H1 (cell line): Measurements from ENCODE around the gene CRY1. TPM values are rescaled to one million over a fixed set of nuclear protein-coding genes. Genes with fewer than 3 reads are reported as not detected.
"Not testable (repeated sequence)": the region's sequence is repeated elsewhere in the genome, so short reads cannot be mapped to it uniquely, and the experiment has no call there.

Experiments
- CTCF ChIA-PET: fragments of 300-600 bp; sonication (Branson Sonifier 250); formaldehyde crosslinking; loops from one replicate; lab custom pipeline; 2021; ENCODE audit not compliant: partially characterized antibody; lab: Charles Lee
- POLR2A ChIA-PET: fragments of 300-600 bp; sonication (Branson Sonifier 250); formaldehyde crosslinking; loops from one replicate; lab custom pipeline; 2021; ENCODE audit warnings: inconsistent platforms; ENCODE audit not compliant: partially characterized antibody; lab: Charles Lee
- DNase-seq, 2 experiments: peaks; one replicate each; pipeline versions ENCODE4 v3.0.0 to v3.0.0-alpha.2; 2010 to 2022; ENCODE audit warnings: low spot score in 2 of 2, low read depth in 1 of 2, mixed read lengths in 1 of 2
- FAIRE-seq: peaks from 2 replicates; lab custom pipeline; 2011; peaks lifted over from hg19 to GRCh38; lab: Jason Lieb, UNC
- H2AFZ ChIP-seq: 2 replicates; pipeline ENCODE4 v1.8.1; 2012; ENCODE audit warnings: low read length, inconsistent platforms
- H2AK5ac ChIP-seq: 2 replicates; pipeline ENCODE4 v1.6.1; 2013; ENCODE audit warnings: low read depth, low read length
- H2BK120ac ChIP-seq: replicated peaks from 2 replicates; pipeline ENCODE3; 2013; ENCODE audit warnings: low read depth, low read length, inconsistent platforms
- H2BK12ac ChIP-seq: 2 replicates; pipeline ENCODE4 v1.6.1; 2013; ENCODE audit warnings: low read depth, low read length
- H2BK15ac ChIP-seq: 2 replicates; pipeline ENCODE4 v1.6.1; 2013; ENCODE audit warnings: low read length
- H2BK20ac ChIP-seq: 2 replicates; pipeline ENCODE4 v1.6.1; 2013; ENCODE audit warnings: low read length
- H2BK5ac ChIP-seq: 2 replicates; pipeline ENCODE4 v1.6.1; 2013; ENCODE audit warnings: low read depth, low read length
- H3K14ac ChIP-seq: 2 replicates; pipeline ENCODE4 v1.6.1; 2013; ENCODE audit warnings: inconsistent platforms; ENCODE audit not compliant: insufficient read length
- H3K18ac ChIP-seq: 2 replicates; pipeline ENCODE4 v1.6.1; 2013; ENCODE audit warnings: low read length; ENCODE audit errors: extremely low read depth
- H3K23ac ChIP-seq: 2 replicates; pipeline ENCODE4 v1.6.1; 2013; ENCODE audit warnings: inconsistent platforms; ENCODE audit not compliant: insufficient read length
- H3K23me2 ChIP-seq: 2 replicates; pipeline ENCODE4 v1.6.1; 2013; ENCODE audit warnings: low read depth, low read length
- H3K27ac ChIP-seq: 2 replicates; pipeline ENCODE4 v1.6.1; 2011; ENCODE audit warnings: low read depth, low read length, inconsistent platforms
- H3K27me3 ChIP-seq, 4 experiments: replicated peaks in 1 of 4; 1 replicate in 1 of 4; 2 replicates in 3 of 4; pipeline versions ENCODE4 v1.6.1 to v1.8.1; 2011 to 2013; ENCODE audit warnings: low read length in 3 of 4, mild to moderate bottlenecking in 3 of 4, inconsistent platforms in 2 of 4, mixed read lengths in 2 of 4, moderate library complexity in 1 of 4; ENCODE audit not compliant: control insufficient read depth in 3 of 4, insufficient read depth in 3 of 4; ENCODE audit errors: extremely low read depth in 1 of 4
- H3K36me3 ChIP-seq, 4 experiments: 2 replicates each; pipeline versions ENCODE4 v1.6.1 to v1.8.1; 2011 to 2013; ENCODE audit warnings: mild to moderate bottlenecking in 4 of 4, low read length in 3 of 4, moderate library complexity in 2 of 4, control low read depth in 1 of 4, inconsistent platforms in 1 of 4; ENCODE audit not compliant: insufficient read depth in 4 of 4, control insufficient read depth in 2 of 4
- H3K4ac ChIP-seq: replicated peaks from 2 replicates; pipeline ENCODE3; 2013; ENCODE audit warnings: low read length, low read depth, mixed read lengths, inconsistent platforms; ENCODE audit not compliant: insufficient read length
- H3K4me1 ChIP-seq, 4 experiments: replicated peaks in 1 of 4; 1 replicate in 1 of 4; 2 replicates in 3 of 4; pipeline versions ENCODE4 v1.6.1 to v1.8.1; 2011 to 2013; ENCODE audit warnings: low read length in 3 of 4, inconsistent platforms in 2 of 4, mixed read lengths in 1 of 4; ENCODE audit not compliant: insufficient read depth in 4 of 4, control insufficient read depth in 3 of 4
- H3K4me2 ChIP-seq, 2 experiments: 2 replicates each; pipeline versions ENCODE4 v1.6.1 to v1.8.1; 2011 to 2013; ENCODE audit warnings: low read depth in 2 of 2, low read length in 2 of 2, control low read depth in 1 of 2, inconsistent platforms in 1 of 2, mild to moderate bottlenecking in 1 of 2; ENCODE audit not compliant: insufficient read depth in 1 of 2
- H3K4me3 ChIP-seq, 4 experiments: fragments of 200-600, 300-600 bp in 1 of 4; sonication (generic), shearing (Covaris generic), sonication (Bioruptor Twin) in 1 of 4; 2 replicates each; pipeline versions ENCODE4 v1.5.1 to v1.8.1; 2011 to 2016; ENCODE audit warnings: low read length in 4 of 4, low read depth in 3 of 4, control low read depth in 2 of 4, inconsistent platforms in 2 of 4, mild to moderate bottlenecking in 2 of 4, mixed read lengths in 1 of 4, moderate library complexity in 1 of 4; ENCODE audit not compliant: insufficient read depth in 2 of 4; ENCODE audit errors: extremely low read depth in 1 of 4
- H3K56ac ChIP-seq: replicated peaks from 2 replicates; pipeline ENCODE3; 2013; ENCODE audit warnings: low read depth, mild to moderate bottlenecking, mixed read lengths, low read length, inconsistent platforms; ENCODE audit not compliant: insufficient read length
- H3K79me1 ChIP-seq: 2 replicates; pipeline ENCODE4 v1.6.1; 2013; ENCODE audit warnings: low read depth, low read length, control low read depth
- H3K79me2 ChIP-seq, 2 experiments: 2 replicates each; pipeline versions ENCODE4 v1.6.1 to v1.8.1; 2012 to 2013; ENCODE audit warnings: low read length in 2 of 2, mild to moderate bottlenecking in 2 of 2, inconsistent platforms in 1 of 2; ENCODE audit not compliant: insufficient read depth in 2 of 2, control insufficient read depth in 1 of 2
- H3K9ac ChIP-seq, 4 experiments: replicated peaks in 1 of 4; 1 replicate in 1 of 4; 2 replicates in 3 of 4; pipeline versions ENCODE4 v1.6.1 to v1.8.1; 2011 to 2013; ENCODE audit warnings: low read depth in 3 of 4, low read length in 3 of 4, control low read depth in 2 of 4, mild to moderate bottlenecking in 2 of 4, moderate library complexity in 2 of 4, inconsistent platforms in 1 of 4; ENCODE audit errors: extremely low read depth in 1 of 4
- H3K9me3 ChIP-seq, 2 experiments: 2 replicates each; pipeline versions ENCODE4 v1.6.1 to v1.8.1; 2012 to 2013; ENCODE audit warnings: mild to moderate bottlenecking in 2 of 2, moderate library complexity in 2 of 2, control low read depth in 1 of 2, inconsistent platforms in 1 of 2, low read depth in 1 of 2, low read length in 1 of 2, mixed read lengths in 1 of 2; ENCODE audit not compliant: insufficient read depth in 2 of 2
- H4K20me1 ChIP-seq, 2 experiments: replicated peaks in 1 of 2; 2 replicates each; pipeline versions ENCODE3 to v1.8.1; 2011 to 2013; ENCODE audit warnings: inconsistent platforms in 2 of 2, low read length in 2 of 2, mild to moderate bottlenecking in 1 of 2; ENCODE audit not compliant: insufficient read depth in 2 of 2, control insufficient read depth in 1 of 2
- H4K5ac ChIP-seq: 2 replicates; pipeline ENCODE4 v1.6.1; 2013; ENCODE audit warnings: low read length, low read depth, mixed read lengths, inconsistent platforms; ENCODE audit not compliant: insufficient read length
- H4K8ac ChIP-seq: 2 replicates; pipeline ENCODE4 v1.8.0; 2013; ENCODE audit warnings: mild to moderate bottlenecking, moderate library complexity, low read length, inconsistent platforms; ENCODE audit not compliant: insufficient read depth; ENCODE audit errors: extremely low read depth
- H4K91ac ChIP-seq: replicated peaks from 2 replicates; pipeline ENCODE3; 2013; ENCODE audit warnings: low read length, mixed read lengths, inconsistent platforms; ENCODE audit not compliant: insufficient read length
- WGBS, 2 experiments: shearing (Covaris generic) in 1 of 2; methylation state at CpG; one replicate each; pipeline versions ENCODE4 v1.1.6 to v1.1.7; 2013 to 2015; ENCODE audit warnings: low lambda C conversion rate in 2 of 2, mixed read lengths in 2 of 2, inconsistent platforms in 1 of 2, low coverage in 1 of 2, missing lambda C conversion rate in 1 of 2; ENCODE audit not compliant: insufficient replicate concordance in 2 of 2, insufficient coverage in 1 of 2, insufficient read length in 1 of 2; ENCODE audit errors: extremely low coverage in 1 of 2, missing lambda C conversion rate in 1 of 2; 5-methylcytosine and 5-hydroxymethylcytosine counted together
- polyA plus RNA-seq, 7 experiments: library from polyadenylated mRNA; depleted of rRNA in 3 of 7; stranded (reverse) in 5 of 7; unstranded in 2 of 7; fragments of >200 nt in 5 of 7; fragments of 200-250 nt in 2 of 7; gene quantifications; 1 replicate in 5 of 7; 2 replicates in 1 of 7; 4 replicates in 1 of 7; pipeline versions ENCODE4 v1.2.1 to v1.2.3, GENCODE V29; 2011 to 2013; ENCODE audit warnings: missing spikeins in 2 of 7, mixed read lengths in 2 of 7
- total RNA-seq: library from RNA; stranded (reverse); fragmentation: NEBNext Ultra II Directional; extraction: Animal tissue kit (Norgen Biotek cat#: 25700); gene quantifications from 2 replicates; pipeline ENCODE4 v1.2.1, GENCODE V29; 2021

Gene CRY1
- total and polyA plus RNA-seq, 2 of the 8 experiments (the other 6 are each of a cell fraction or from before 2014, with no cell fraction given) = 13.6 to 25.1 TPM

DNA sequence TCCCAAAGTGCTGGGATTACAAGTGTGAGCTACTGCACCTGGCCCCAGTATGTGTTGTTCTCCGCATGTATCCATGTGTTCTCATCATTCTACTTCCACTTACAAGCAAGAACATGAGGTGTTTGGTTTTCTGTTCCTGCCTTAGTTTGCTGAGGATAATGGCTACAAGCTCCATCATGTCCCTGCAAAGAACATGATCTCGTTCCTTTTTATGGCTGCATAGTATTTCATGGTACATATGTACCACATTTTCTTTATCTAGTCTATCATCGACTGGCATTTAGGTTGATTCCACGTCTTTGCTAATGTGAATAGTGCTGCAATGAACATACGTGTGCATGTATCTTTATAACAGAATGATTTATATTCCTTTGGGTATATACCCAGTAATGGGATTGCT is 97.2 kb downstream of the CRY1 start:
- POLR2A ChIA-PET, H4K91ac ChIP-seq, H2BK15ac ChIP-seq, H4K20me1 ChIP-seq, H2BK12ac ChIP-seq, FAIRE-seq, H3K23me2 ChIP-seq, H3K23ac ChIP-seq, H3K9me3 ChIP-seq, H3K14ac ChIP-seq, H4K5ac ChIP-seq, H2AK5ac ChIP-seq, H3K79me2 ChIP-seq, H3K27me3 ChIP-seq, H3K9ac ChIP-seq, H2BK120ac ChIP-seq, H3K4me2 ChIP-seq, H3K18ac ChIP-seq, H3K27ac ChIP-seq, H3K4ac ChIP-seq, H3K56ac ChIP-seq, H2BK5ac ChIP-seq, H3K79me1 ChIP-seq, H2BK20ac ChIP-seq, H4K8ac ChIP-seq, H2AFZ ChIP-seq, H3K4me1 ChIP-seq, H3K4me3 ChIP-seq, DNase-seq: not testable (repeated sequence)
- H3K36me3 ChIP-seq = peaks cover 0 to 15% (median 1%) of the 10 kb centered on the region in 4 experiments; a peak in 4 of 8 replicates
- CTCF ChIA-PET = interaction anchor here (1.4 kb wide), 1 partner anchor 615 kb away, joined by 3 read pairs; no protein-coding TSS in a partner anchor
- 90% methylated on average over 5 of the region's 5 CpGs; no CpG with 5 or more reads in 1 of the 2 experiments for WGBS, 2 experiments
